ENCODE results near the gene PDE2A. TPM values are rescaled to one million over a fixed set of nuclear protein-coding genes. Genes with fewer than 3 reads are reported as not detected.
"Not testable (repeated sequence)": the region's sequence is repeated elsewhere in the genome, so short reads cannot be mapped to it uniquely, and the experiment has no call there.

Gene PDE2A
- total and polyA plus RNA-seq, 4 donors: 9.4 to 17.5 (median 14.1) TPM

DNA sequence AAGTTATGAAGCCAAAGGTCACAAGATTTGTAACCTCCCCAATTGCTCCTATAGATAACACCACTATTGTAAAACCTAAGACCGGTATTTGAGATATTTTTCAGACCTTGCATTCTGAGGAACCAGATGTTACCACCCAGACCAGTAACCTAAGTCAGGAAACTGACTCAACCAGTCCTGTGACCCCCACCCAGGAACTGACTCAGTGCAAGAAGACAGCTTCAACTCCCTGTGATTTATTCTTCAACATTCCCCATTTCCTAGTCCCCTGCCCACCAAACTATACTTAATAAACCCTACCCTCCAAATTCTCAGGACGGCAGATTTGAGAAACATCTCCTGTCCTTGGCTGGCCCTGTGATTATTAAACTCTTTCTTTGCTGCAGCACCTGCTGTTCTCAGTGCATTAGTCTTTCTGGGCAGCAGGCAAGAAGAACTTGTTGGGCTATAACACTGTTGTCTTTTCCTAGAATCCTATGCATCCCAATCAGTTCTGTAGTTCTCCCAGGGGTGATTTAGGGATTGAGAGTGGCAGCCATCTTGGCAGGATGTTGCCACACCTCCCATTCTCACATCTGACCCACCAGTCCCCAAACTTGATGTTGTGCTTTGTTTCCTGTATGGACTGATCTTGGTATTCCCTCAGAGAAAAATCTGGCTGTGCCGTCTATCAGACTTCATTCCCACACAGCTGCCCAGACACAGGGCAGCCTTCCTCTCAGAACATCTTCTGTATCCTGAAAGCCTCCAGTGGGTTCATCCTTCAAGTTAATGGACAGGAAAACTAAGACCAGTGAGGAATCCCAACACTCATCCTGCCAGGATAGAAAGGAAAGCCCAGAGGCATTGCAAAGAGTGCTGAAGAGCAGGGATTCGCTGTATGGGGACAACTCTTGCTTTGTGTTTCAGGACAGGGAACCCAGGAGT is 104.0 kb downstream of the PDE2A start:
- H3K4me1 ChIP-seq (ENCODE audit: control insufficient read depth, insufficient read depth, low read length): no peaks in the 10 kb centered on the region
- no peak overlapping the region for H3K27ac ChIP-seq (ENCODE audit: low read depth, low read length)
- no peaks in the 10 kb centered on the region for H3K9me3 ChIP-seq (ENCODE audit: control insufficient read depth, insufficient read depth, low read length)
- no peaks in the 10 kb centered on the region for H3K36me3 ChIP-seq (ENCODE audit: control insufficient read depth, insufficient read depth, low read length)
- H3K27me3 ChIP-seq (ENCODE audit: control insufficient read depth, insufficient read depth, low read length): no peaks in the 10 kb centered on the region
- H3K4me3 ChIP-seq (ENCODE audit: low read depth, low read length): no peak overlapping the region
- 30% methylated on average over 2 of the region's 4 CpGs for WGBS (ENCODE audit: insufficient coverage)
- peak in 1 of 6 donors; percentile 11 for DNase-seq (ENCODE audit: low read depth in 4 of 6, low spot score in 6 of 6)

GRCh38 chr11:72568861-72569260 is 105.4 kb downstream of the PDE2A start:
- H3K9me3 ChIP-seq (ENCODE audit: control insufficient read depth, insufficient read depth, low read length): no peaks in the 10 kb centered on the region
- H3K36me3 ChIP-seq (ENCODE audit: control insufficient read depth, insufficient read depth, low read length): no peaks in the 10 kb centered on the region
- H3K27me3 ChIP-seq (ENCODE audit: control insufficient read depth, insufficient read depth, low read length): no peaks in the 10 kb centered on the region
- no peak overlapping the region for H3K4me3 ChIP-seq (ENCODE audit: low read depth, low read length)
- DNase-seq (ENCODE audit: low read depth in 4 of 6, low spot score in 6 of 6): no peak
- no peaks in the 10 kb centered on the region for H3K4me1 ChIP-seq (ENCODE audit: control insufficient read depth, insufficient read depth, low read length)
- no peak overlapping the region for H3K27ac ChIP-seq (ENCODE audit: low read depth, low read length)
- 80% methylated on average over 5 of the region's 6 CpGs for WGBS (ENCODE audit: insufficient coverage)

GRCh38 chr11:72562431-72562830 is 111.8 kb downstream of the PDE2A start:
- no peak overlapping the region for H3K4me3 ChIP-seq (ENCODE audit: low read depth, low read length)
- no peak for DNase-seq (ENCODE audit: low read depth in 4 of 6, low spot score in 6 of 6)
- no peak overlapping the region for H3K27ac ChIP-seq (ENCODE audit: low read depth, low read length)
- no peaks in the 10 kb centered on the region for H3K4me1 ChIP-seq (ENCODE audit: control insufficient read depth, insufficient read depth, low read length)
- H3K9me3 ChIP-seq (ENCODE audit: control insufficient read depth, insufficient read depth, low read length): no peaks in the 10 kb centered on the region
- WGBS (ENCODE audit: insufficient coverage): 65% methylated on average over 3 of the region's 3 CpGs
- no peaks in the 10 kb centered on the region for H3K36me3 ChIP-seq (ENCODE audit: control insufficient read depth, insufficient read depth, low read length)
- no peaks in the 10 kb centered on the region for H3K27me3 ChIP-seq (ENCODE audit: control insufficient read depth, insufficient read depth, low read length)

- no peak overlapping the region for H3K27ac ChIP-seq (ENCODE audit: low read depth, low read length)
- no peaks in the 10 kb centered on the region for H3K27me3 ChIP-seq (ENCODE audit: control insufficient read depth, insufficient read depth, low read length)
- H3K4me1 ChIP-seq (ENCODE audit: control insufficient read depth, insufficient read depth, low read length): no peaks in the 10 kb centered on the region
- H3K36me3 ChIP-seq (ENCODE audit: control insufficient read depth, insufficient read depth, low read length): no peaks in the 10 kb centered on the region
- peak in 1 of 6 donors; percentile 27 for DNase-seq (ENCODE audit: low read depth in 4 of 6, low spot score in 6 of 6)
- H3K4me3 ChIP-seq (ENCODE audit: low read depth, low read length): no peak overlapping the region
- no peaks in the 10 kb centered on the region for H3K9me3 ChIP-seq (ENCODE audit: control insufficient read depth, insufficient read depth, low read length)
- 84% methylated on average over 4 of the region's 4 CpGs for WGBS (ENCODE audit: insufficient coverage)
Observed at GRCh38 chr11:72561856-72562255, 112.4 kb downstream of the PDE2A start.

- not testable (repeated sequence) for H3K4me3 ChIP-seq (ENCODE audit: low read depth, low read length); H3K4me1 ChIP-seq (ENCODE audit: control insufficient read depth, insufficient read depth, low read length); DNase-seq (ENCODE audit: low read depth in 4 of 6, low spot score in 6 of 6); H3K27me3 ChIP-seq (ENCODE audit: control insufficient read depth, insufficient read depth, low read length); H3K27ac ChIP-seq (ENCODE audit: low read depth, low read length); H3K9me3 ChIP-seq (ENCODE audit: control insufficient read depth, insufficient read depth, low read length); H3K36me3 ChIP-seq (ENCODE audit: control insufficient read depth, insufficient read depth, low read length)
- 96% methylated on average over 14 of the region's 15 CpGs for WGBS (ENCODE audit: insufficient coverage)
Observed at GRCh38 chr11:72560864-72561263, 113.4 kb downstream of the PDE2A start.

- no peaks in the 10 kb centered on the region for H3K4me1 ChIP-seq (ENCODE audit: control insufficient read depth, insufficient read depth, low read length)
- no peak overlapping the region for H3K27ac ChIP-seq (ENCODE audit: low read depth, low read length)
- H3K9me3 ChIP-seq (ENCODE audit: control insufficient read depth, insufficient read depth, low read length): no peaks in the 10 kb centered on the region
- H3K4me3 ChIP-seq (ENCODE audit: low read depth, low read length): no peak overlapping the region
- no peaks in the 10 kb centered on the region for H3K36me3 ChIP-seq (ENCODE audit: control insufficient read depth, insufficient read depth, low read length)
- 36% methylated on average over 3 of the region's 5 CpGs for WGBS (ENCODE audit: insufficient coverage)
- no peaks in the 10 kb centered on the region for H3K27me3 ChIP-seq (ENCODE audit: control insufficient read depth, insufficient read depth, low read length)
- DNase-seq (ENCODE audit: low read depth in 4 of 6, low spot score in 6 of 6): peak in 1 of 6 donors; percentile 31
Observed at GRCh38 chr11:72556433-72556832, 117.8 kb downstream of the PDE2A start.

- not testable (repeated sequence) for H3K4me1 ChIP-seq (ENCODE audit: control insufficient read depth, insufficient read depth, low read length); H3K27me3 ChIP-seq (ENCODE audit: control insufficient read depth, insufficient read depth, low read length); H3K9me3 ChIP-seq (ENCODE audit: control insufficient read depth, insufficient read depth, low read length); H3K27ac ChIP-seq (ENCODE audit: low read depth, low read length); H3K4me3 ChIP-seq (ENCODE audit: low read depth, low read length); H3K36me3 ChIP-seq (ENCODE audit: control insufficient read depth, insufficient read depth, low read length); DNase-seq (ENCODE audit: low read depth in 4 of 6, low spot score in 6 of 6)
- WGBS (ENCODE audit: insufficient coverage): no CpG with 5 or more reads among the region's 3 CpGs
Observed at GRCh38 chr11:72555014-72555522, 119.2 kb downstream of the PDE2A start.

DNA sequence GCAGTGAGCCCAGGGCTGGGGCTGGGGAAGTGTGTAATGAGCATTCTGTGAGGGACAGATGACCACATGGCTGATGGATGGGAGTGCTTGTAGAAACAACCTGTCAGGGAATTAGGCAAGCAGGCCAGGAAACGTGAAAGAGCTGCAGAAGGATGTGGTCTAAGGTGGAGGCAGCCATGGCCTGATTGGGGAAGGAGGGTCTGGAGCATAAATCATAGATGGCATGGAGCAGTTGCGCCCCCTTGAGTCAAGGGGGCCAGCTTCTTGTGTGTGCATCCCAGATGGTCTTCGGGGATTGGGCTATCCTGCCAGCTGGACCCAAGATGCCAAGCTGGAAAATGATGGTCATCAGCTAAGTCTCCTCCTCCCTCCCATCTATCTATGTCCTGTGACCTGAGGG is 120.5 kb downstream of the PDE2A start:
- DNase-seq (ENCODE audit: low read depth in 4 of 6, low spot score in 6 of 6): no peak
- Histone ChIP-seq H3K9me3 (ENCODE audit: control insufficient read depth, insufficient read depth, low read length) (no peaks in the 10 kb centered on the region), H3K36me3 (ENCODE audit: control insufficient read depth, insufficient read depth, low read length) (no peaks in the 10 kb centered on the region), H3K4me1 (ENCODE audit: control insufficient read depth, insufficient read depth, low read length) (no peaks in the 10 kb centered on the region), H3K27me3 (ENCODE audit: control insufficient read depth, insufficient read depth, low read length) (no peaks in the 10 kb centered on the region), H3K4me3 (ENCODE audit: low read depth, low read length) (no peak overlapping the region), H3K27ac (ENCODE audit: low read depth, low read length) (no peak overlapping the region)
- WGBS (ENCODE audit: insufficient coverage): 77% methylated on average over 3 of the region's 3 CpGs

- DNase-seq (ENCODE audit: low read depth in 4 of 6, low spot score in 6 of 6): no peak
- Histone ChIP-seq H3K27ac (ENCODE audit: low read depth, low read length) (no peak overlapping the region), H3K4me3 (ENCODE audit: low read depth, low read length) (no peak overlapping the region), H3K4me1 (ENCODE audit: control insufficient read depth, insufficient read depth, low read length) (no peaks in the 10 kb centered on the region), H3K27me3 (ENCODE audit: control insufficient read depth, insufficient read depth, low read length) (no peaks in the 10 kb centered on the region), H3K9me3 (ENCODE audit: control insufficient read depth, insufficient read depth, low read length) (no peaks in the 10 kb centered on the region), H3K36me3 (ENCODE audit: control insufficient read depth, insufficient read depth, low read length) (no peaks in the 10 kb centered on the region)
- 100% methylated on average over 3 of the region's 3 CpGs for WGBS (ENCODE audit: insufficient coverage)
Observed at GRCh38 chr11:72552399-72552910, 121.8 kb downstream of the PDE2A start.

DNA sequence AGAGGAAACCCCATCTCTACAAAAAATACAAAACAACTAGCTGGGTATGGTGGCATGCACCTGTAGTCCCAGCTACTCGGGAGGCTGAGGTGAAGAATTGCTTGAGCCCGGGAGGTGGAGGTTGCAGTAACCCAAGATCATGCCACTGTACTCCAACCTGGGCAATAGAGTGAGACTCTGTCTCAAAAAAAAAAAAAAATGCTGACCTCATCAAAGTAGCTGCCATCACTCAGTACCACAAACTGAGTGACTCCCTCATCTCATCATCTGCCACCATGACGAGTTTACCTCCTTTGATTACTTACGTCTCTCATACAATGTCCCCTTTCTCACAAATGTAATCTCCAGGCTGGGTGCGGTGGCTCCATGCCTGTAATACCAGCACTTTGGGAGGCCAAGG is 122.7 kb downstream of the PDE2A start:
- WGBS (ENCODE audit: insufficient coverage): 83% methylated on average over 3 of the region's 5 CpGs
- Histone ChIP-seq H3K9me3 (ENCODE audit: control insufficient read depth, insufficient read depth, low read length) (no peaks in the 10 kb centered on the region), H3K4me1 (ENCODE audit: control insufficient read depth, insufficient read depth, low read length) (no peaks in the 10 kb centered on the region), H3K36me3 (ENCODE audit: control insufficient read depth, insufficient read depth, low read length) (no peaks in the 10 kb centered on the region), H3K27me3 (ENCODE audit: control insufficient read depth, insufficient read depth, low read length) (no peaks in the 10 kb centered on the region), H3K27ac (ENCODE audit: low read depth, low read length) (no peak overlapping the region), H3K4me3 (ENCODE audit: low read depth, low read length) (no peak overlapping the region)
- no peak for DNase-seq (ENCODE audit: low read depth in 4 of 6, low spot score in 6 of 6)

All from spinal cord (tissue), 10 donors.